Kasumi-1 (cell line): Measurements from ENCODE around the gene AIF1L.

Source experiments
- DNase-seq, 2 experiments: peaks; one replicate each; lab custom pipeline; 2025; lab: John Stamatoyannopoulos, UW

AIF1L gene

DNA sequence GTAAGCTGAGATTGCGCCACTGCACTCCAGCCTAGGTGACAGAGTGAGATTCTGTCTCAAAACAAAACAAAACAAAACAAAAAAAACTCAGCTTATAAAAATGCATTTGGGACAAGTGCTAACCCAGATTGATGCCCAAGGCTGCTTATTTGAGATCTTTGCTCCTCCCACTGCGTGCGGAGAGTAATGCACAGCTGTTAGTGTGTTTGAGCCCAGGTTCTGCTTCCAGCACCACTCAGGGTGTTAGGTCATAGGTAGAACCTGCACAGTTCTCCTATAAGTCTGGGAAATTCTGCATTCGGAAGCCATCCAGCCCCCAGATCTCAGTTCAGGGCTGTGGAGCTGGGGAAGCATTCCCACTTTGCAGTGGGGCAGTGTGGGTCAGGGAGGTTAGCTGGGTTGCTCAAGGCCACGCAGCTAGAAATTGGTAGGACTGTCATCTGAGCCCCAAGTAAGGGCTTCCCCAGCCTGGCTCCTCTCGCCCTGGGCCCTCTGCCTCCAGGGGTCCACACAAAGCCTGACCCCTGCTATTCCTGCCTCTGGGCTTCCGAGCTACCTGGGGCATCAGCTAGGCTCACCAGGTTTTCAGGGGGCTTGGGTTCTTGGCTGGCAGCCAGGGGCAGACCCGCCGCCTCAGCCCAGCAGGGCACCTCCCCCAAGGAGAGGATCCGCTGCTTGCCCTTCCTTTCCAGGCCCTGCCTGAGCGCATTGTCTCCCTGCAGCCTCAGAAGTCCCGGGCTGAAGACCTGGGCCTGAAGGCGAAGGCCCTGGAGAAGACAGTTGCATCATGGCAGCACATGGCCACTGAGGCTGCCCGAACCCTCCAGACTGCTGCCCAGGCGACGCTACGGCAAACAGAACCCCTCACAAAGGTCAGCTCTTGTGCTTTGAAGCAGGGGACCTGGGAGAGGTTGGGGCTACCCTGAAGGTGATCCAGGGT, 17.6 kb upstream of the AIF1L start:
- DNase-seq = no peak

DNA sequence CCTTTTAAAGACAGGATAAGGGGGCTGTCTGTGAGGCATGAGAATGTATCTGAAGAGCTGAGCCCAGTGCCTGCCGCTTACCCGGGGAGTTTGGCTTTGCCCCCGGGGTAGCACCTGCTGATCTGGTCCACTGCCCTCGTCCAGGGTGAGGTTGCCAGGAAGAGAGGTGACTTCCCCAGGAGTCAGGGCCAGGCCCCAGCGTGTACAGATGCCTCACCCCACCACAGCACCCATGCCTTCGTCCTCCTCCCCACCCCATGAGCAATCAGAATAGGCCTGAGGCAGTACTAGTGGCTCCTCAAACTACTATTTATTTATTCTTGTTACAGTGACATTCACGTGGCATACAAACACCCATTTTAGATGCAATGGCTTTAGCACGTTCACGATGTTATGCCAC, 15.7 kb upstream of the AIF1L start:
- DNase-seq = no peak

DNA sequence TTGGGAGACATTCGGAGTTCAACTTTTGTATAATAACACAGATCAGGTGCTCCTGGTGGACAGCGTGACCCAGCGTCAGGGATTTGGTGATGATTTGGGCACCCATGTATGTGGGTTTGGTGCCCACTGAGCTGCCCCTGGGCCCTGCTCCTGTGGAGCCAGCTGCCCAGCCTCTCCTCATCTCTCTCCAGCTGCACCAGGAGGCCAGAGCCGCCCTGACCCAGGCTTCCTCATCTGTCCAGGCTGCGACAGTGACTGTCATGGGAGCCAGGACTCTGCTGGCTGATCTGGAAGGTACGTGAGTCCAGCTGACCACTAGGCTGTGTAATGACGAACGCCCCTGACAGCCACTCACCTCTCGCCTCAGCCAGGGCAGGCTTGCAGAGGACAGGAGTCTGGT, 14.5 kb upstream of the AIF1L start:
- DNase-seq = no peak

DNA sequence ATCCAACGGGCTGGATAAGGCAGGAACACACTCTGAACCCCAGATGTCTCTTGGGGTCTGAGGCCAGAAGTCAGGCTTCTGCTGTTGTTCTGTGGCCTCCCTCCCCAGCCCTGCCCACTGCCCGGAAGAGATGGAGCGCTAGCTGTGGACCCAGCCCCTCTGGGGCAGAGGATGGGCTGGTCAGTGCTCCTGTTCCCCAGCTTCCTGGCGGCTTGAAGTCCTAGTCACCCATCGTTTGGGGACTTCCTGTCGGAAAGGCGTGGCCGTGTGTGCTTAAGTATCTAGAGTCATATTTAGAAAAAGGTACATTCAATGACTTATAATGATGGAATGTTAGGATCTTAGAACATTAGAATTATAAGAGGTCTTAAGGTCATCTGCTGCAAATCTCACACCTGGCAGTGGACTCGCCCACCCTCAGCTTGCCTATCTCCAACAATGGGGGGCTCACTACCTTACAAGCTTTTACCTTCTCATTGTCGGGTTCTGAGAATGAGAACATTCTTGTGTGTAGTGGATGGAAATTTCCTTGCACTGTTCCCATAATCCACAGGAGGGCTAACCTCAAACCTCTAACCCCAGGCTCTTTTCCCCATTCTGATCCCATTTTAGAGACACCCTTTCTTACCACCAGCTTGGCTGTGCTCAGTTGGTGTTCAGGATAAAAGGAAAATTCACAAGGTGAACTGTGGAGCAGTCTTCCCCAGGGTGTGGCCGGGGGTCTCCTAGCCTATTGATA, 13.4 kb upstream of the AIF1L start:
- DNase-seq = no peak

DNA sequence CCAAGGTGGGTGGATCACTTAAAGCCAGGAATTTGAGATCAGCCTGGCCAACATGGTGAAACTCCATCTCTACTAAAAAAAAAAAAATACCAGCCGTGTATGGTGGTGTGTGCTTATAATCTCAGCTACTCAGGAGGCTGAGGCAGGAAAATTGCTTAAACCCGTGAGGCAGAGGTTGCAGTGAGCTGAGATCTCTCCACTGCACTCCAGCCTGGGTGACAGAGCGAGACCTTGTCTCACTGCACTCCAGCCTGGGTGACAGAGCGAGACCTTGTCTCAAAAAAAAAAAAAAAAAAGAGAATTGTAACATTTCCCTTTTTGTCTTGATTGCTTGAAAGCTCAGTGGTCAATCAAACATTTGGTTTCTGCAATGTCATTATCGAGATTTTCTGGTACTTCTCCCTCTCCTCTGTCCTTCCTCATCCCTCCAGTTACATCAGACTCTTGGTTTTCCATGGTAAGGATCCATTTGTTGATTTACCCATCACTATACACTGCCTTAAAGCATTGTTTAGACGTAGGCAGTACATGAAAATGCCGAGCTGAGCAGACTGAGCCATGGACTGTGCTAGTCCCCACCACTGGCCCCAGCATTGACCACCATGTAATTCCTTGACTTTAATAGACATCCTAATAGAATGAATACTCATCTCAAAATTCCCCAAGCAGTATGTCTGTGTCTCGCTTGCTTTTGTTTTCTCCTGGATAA, 11.5 kb upstream of the AIF1L start:
- no peak for DNase-seq

DNA sequence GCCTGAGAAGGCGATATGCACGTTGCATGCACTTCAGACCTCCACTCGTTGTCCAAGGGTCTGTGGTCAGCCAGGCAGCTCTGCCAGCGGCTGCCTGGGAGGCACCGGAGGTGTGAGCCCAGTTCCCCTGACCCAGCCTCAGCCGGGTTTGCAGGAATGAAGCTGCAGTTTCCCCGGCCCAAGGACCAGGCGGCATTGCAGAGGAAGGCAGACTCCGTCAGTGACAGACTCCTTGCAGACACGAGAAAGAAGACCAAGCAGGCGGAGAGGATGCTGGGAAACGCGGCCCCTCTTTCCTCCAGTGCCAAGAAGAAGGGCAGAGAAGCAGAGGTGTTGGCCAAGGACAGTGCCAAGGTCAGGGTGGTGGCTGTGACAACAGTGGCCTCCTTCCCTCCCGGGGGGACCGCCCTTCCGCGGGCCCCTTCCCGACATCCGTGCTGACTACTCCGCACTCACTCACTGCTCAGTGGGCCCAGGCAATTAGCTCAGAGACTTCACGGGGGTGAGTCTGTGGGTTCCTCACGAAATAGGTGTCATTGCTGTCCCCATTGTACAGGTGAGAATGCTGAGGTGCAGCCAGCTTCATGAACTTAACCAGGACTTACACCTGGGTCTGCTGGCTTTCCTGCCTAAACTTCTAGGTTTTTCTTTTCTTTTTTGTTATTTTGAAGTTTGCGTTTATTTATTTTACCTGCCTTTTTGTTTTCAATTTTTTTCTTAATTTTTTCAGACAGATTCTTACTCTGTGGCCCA, 10.8 kb upstream of the AIF1L start:
- DNase-seq = no peak

DNA sequence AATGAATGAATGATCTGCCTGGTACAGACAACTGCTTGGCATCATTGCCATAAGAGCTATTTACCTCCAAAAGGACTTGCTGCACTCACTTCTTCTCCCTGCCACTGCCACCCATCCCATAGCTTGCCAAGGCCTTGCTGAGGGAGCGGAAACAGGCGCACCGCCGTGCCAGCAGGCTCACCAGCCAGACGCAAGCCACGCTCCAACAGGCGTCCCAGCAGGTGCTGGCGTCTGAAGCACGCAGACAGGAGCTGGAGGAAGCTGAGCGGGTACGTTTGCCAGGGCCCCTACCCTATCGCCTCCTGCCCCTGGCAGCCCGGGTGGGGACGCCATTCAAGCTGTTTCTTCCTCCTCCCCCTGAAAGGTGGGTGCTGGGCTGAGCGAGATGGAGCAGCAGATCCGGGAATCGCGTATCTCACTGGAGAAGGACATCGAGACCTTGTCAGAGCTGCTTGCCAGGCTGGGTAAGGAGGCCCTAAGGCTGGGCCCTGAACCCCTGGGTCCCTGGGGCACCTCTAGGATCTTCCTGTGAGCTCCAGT, 8.9 kb upstream of the AIF1L start:
- DNase-seq = no peak

DNA sequence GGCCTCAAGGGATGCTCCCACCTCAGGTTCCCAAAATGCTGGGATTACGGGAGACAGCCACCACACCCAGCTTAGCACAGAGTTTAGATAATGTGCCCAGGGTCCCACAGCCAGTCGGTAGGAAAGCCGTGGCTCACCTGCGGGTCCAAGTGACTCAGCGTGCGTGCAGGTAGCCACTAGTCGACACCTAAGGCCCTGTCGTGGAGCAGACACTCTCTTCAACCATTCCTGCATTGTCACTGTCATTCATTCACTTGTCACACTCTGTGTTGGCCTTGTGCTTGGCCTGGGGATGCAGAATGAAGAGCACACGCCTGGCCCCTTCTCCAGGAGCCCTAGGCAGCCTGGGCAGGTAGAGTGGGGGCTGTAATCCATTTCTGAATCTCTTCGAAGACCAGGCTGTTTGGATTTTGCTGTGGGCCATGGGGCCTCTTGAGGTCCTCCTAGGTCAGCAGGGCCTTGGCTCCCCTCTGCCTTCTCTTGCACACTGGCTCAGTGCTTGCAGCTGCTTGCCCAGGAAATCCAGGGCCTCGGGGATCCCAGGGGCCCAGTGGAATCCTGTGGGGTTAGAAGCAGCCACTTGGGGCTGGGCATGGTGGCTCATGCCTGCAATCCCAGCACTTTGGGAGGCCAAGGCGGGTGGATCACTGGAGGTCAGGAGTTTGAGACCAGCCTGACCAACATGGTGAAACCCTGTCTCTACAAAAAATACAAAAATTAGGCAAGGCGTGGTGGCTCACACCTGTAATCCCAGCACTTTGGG, 6.1 kb upstream of the AIF1L start:
- no peak for DNase-seq

DNA sequence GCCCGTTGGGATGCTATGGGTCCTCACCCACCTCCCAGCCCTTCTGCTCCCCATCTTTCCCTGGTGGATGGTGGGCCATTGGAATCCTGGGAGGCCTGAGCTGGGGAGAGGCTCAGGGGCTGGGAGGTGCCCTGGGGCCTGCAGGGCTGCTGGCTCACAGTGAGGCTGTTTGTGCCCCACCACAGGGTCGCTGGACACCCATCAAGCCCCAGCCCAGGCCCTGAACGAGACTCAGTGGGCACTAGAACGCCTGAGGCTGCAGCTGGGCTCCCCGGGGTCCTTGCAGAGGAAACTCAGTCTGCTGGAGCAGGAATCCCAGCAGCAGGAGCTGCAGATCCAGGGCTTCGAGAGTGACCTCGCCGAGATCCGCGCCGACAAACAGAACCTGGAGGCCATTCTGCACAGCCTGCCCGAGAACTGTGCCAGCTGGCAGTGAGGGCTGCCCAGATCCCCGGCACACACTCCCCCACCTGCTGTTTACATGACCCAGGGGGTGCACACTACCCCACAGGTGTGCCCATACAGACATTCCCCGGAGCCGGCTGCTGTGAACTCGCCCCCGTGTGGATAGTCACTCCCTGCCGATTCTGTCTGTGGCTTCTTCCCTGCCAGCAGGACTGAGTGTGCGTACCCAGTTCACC, 4.9 kb upstream of the AIF1L start:
- no peak for DNase-seq

DNA sequence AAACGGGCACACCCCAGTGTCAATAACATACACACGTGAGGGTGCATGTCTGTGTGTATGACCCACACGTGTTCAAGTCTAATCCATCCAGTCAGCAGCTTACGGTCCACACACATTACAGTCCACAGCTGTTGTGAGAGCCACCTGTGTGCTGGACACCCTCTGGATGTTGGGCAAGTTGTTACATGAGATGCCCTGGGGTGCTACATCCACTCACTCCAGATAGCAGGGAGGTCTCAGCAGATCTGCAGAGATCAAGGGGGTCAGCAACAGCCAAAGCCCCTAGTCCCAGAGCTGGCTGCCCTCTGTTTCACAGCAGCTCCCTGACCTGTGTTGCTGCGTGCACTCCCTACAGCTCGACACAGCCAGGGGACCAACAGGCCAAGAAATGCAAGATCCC, 4.3 kb upstream of the AIF1L start:
- DNase-seq = no peak

DNA sequence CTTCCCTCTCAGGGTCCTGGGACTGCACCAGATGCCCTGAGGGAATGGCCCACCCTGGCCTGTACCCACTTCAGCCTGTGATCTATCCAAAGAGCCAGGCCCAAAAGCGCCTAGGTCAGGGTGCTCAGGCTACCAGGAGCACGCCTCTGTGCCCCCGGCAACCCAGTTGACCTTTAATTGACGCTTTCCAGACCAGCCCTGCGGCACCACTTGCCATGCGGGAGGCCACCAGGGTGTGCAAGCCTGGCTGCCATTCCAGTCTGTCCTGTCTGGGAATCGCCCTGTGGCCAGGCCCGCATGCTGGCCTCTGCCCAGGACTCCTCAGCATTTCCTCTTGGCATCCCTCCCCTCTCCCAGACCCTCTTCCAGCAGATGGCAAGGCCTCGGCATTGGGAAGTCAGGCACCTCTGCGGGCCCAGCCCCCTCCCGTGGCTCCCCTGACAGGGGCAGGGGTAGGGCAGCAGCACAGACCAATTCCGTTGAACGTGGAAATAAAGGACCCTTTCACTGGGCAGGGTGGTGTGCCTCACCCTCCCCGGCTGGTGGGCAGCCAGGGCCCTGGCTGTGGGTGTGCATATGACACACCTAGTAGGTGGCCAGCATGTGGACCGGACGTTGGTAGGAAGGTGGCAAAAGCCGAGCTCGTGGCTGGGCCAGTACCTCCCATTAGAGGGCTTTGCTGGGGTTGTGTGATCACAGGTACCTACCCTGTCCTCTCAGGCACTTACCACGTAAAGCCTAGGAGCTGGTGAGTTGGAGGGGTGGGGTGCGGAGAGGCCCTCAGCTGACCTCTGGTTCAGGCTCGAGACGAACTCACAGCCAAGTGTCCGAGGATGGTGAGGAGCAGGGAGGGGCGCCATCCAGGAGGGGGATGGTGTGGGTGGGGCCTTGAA, 3.5 kb upstream of the AIF1L start:
- DNase-seq = no peak

DNA sequence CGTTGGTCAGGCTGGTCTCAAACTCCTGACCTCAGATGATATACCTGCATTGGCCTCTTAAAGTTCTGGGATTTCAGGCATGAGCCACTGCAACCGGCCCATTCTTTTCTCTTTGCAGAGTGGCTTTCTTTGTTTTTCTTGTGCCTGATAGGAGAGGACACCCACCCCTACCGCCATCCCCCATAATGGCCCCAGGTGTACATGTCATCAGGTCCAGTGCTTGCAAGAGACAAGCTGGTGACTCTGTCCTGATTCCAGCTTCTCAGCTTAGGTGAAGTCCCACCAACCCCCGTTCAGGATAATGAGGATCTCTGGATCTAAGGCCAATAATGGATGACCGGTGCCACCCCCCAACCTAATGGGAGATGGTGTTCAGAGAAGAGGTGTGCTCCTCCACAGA, 2.3 kb upstream of the AIF1L start:
- no peak for DNase-seq

DNA sequence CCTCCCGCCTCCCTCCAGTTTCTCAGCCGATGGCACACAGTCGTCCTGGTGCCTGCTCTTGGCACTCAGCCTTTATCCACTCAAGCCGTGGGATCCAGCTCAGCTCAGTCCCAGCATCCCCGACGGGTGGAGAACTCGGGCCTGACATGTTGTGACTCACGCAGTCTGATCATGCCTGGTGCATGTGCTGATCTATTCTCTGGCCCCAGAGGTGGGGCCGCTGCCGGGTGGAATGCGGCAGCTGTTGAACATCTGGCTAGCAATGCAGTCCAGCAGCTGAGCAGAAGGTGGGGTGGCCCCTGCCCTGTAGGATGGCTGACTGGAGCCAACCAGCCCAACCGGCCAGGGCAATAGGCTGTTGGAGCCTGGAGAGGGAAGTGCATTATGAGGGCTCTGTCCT, 1.7 kb upstream of the AIF1L start:
- DNase-seq = no peak

DNA sequence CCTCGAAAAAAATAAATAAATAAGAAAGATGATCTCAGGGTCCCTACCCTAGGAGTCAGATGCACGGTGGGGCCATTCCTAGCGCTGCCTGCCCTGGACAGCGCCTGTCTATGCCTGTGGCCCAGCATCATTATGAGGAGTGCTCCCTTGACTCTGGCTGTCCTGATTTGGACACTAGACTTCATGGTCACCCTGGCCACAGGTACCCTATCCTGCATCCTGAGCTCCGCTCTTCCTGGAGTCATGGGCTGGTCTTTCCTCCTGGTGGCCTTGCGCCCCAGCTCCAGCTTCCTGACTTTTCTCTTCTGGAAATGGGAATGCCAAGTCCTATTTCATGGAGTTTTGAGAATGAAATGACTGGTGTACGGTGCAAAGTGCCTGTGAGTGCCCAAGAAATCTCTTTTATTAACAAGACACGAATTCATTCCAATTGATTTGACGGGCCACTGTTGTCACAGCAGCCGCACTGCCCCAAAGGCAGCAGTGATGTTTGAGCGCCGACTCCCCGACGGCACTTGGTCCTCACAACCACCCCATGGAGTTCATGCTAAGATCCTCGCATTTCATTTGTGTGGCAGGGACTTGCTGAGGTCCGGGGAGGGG, 564 bp upstream of the AIF1L start:
- peak in 1 of 2 experiments; percentile 39 for DNase-seq

DNA sequence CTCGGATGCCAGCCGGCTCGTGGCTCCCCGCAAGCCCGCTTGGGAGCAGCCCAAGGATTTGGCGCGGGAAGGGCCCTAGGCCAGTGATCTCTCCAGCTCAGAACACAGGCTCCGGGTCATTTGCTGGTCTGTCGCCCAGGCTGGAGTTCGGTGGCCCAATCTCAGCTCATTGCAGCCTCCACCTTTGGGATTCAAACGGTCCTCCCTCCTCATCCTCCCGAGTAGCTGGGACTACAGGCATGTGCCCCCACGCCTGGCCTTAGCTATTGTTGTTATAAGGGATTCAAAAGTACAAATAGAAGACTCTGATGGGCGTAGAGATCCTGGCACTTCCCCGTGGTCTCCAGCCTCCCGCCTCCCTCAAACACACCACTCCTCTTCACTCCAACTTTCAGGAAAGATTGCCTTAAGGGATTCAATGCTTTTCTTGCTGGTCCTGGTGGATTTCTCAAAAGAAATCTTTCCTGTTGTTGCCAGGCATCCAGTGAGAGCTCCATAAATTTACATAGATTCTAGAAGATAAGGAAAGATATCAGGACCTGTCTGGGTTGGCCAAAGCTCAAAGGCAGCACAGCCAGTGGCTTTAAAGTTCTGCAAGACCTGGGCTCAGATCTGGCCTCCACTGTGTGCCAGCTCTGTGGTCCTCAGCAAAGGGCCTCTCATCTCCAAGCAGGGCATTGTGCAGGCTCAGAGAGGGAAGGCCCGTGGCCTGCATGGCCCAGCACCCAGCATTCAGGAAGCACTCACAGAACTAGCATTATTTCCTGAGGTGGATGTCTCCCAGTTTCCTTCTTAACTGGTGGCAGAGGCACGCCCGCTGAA, 1.0 kb downstream of the AIF1L start:
- no peak for DNase-seq

DNA sequence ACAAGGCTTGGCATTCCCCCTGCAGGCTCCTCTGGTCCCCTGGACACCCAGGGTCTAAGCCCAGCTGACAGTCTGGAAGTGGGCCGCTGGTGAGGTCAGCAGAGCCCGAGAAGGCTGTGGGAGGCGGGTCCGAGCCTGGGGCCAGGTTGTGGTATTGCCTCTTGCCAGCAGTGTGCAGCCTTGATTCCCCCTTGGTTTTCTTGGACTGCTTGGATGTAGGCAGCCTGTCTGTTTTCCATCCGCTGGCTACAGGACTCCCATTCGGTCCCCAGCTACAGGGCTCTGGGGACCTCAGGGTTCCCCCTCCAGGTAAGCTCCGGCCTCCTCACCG, 1.6 kb downstream of the AIF1L start:
- no peak for DNase-seq

DNA sequence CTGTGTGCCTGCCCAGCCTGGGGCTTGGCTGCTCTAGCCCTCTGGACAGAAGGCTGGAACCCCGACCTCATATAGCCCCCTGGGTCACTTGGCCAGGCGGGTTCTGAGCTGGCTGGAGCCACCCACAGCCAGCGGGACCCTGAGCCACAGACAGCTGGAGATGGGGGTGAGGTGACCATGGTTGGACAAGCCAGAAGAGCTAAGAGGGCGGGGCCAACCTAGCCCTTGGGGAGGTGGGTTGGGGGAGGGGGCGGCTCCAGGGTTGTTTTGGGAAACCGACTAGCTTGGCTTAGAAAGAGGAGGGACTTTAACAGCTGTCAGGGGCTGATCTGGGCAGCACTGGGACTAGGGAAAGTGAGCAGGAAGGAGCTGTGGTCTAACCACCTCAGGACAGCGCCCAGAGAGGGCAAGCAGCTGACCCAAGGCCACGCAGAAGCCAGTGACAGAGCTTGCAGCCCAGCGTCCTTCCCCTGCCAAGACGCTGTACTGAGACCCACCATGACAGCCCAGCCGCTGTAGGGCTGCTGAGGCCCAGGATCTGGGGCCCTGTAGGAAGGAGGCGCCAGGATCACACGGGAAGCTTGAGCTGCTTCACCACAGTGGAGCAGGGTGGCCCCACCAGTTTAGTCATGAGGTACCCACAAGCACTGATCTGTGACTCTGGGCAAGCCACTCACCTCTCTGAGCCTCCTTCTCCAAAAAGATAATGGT, 2.2 kb downstream of the AIF1L start:
- no peak for DNase-seq
